Suprapubic skin (tissue), 4 donors: ENCODE results near the gene SBDS. TPM values are rescaled to one million over a fixed set of nuclear protein-coding genes. Genes with fewer than 3 reads are reported as not detected.
"Not testable (repeated sequence)": the region's sequence is repeated elsewhere in the genome, so short reads cannot be mapped to it uniquely, and the experiment has no call there.

Experiments used
- DNase-seq, 2 donors: peaks; one replicate each; pipeline ENCODE4 v3.0.0-alpha.2; 2019; ENCODE audit warnings: low spot score in 2 of 2
- H3K27ac ChIP-seq: fragments of 200-600 bp; sonication (generic); one replicate; pipeline ENCODE4 v1.5.1; 2019
- H3K27me3 ChIP-seq: fragments of 200-600 bp; sonication (generic); one replicate; pipeline ENCODE4 v1.5.1; 2019
- H3K36me3 ChIP-seq: fragments of 200-600 bp; sonication (generic); one replicate; pipeline ENCODE4 v1.5.1; 2019
- H3K4me1 ChIP-seq: fragments of 200-600 bp; sonication (generic); one replicate; pipeline ENCODE4 v1.5.1; 2019
- H3K4me3 ChIP-seq: fragments of 200-600 bp; sonication (generic); one replicate; pipeline ENCODE4 v1.5.1; 2019; ENCODE audit warnings: mild to moderate bottlenecking
- H3K9me3 ChIP-seq: fragments of 200-600 bp; sonication (generic); one replicate; pipeline ENCODE4 v1.5.1; 2019
- CTCF ChIP-seq, 2 donors: fragments of 200-600 bp in 1 of 2; fragments of 450-650 bp in 1 of 2; sonication (generic) in 1 of 2; IDR thresholded peaks; one replicate each; pipeline ENCODE4 v1.5.1; 2016 to 2019; ENCODE audit warnings: antibody characterized with exemption in 2 of 2, mild to moderate bottlenecking in 1 of 2, moderate library complexity in 1 of 2
- EP300 ChIP-seq: sonication (generic); formaldehyde crosslinking; IDR thresholded peaks from one replicate; pipeline ENCODE4 v1.6.1; 2017; ENCODE audit warnings: antibody characterized with exemption
- POLR2A ChIP-seq, 2 donors: fragments of 450-650 bp; IDR thresholded peaks; one replicate each; pipeline ENCODE4 v1.6.1; 2017; ENCODE audit warnings: antibody characterized with exemption in 2 of 2, mild to moderate bottlenecking in 2 of 2, moderate library complexity in 2 of 2
- POLR2AphosphoS5 ChIP-seq, 3 donors: sonication (generic); formaldehyde crosslinking; IDR thresholded peaks; one replicate each; pipeline ENCODE4 v1.6.1; 2017; ENCODE audit warnings: antibody characterized with exemption in 3 of 3
- WGBS: methylation state at CpG from one replicate; pipeline ENCODE4 v1.1.5; 2018; 5-methylcytosine and 5-hydroxymethylcytosine counted together
- total RNA-seq, 4 donors: library from RNA; depleted of rRNA; stranded (reverse); fragments of >200 nt; gene quantifications; one replicate each; pipeline ENCODE4 v1.1.0, GENCODE V29; 2016

SBDS gene
- 10 to 100 TPM; 68.4 to 98.9 (median 85.0) TPM for total RNA-seq

GRCh38 chr7:66995050-66995776 is at the start of gene SBDS:
TSS of gene SBDS (minus strand) at chr7:66995586. CDS start at chr7:66995417, 169 bp downstream.
- H3K9me3 ChIP-seq, H3K27me3 ChIP-seq: not testable (repeated sequence)
- peak; percentile 96 for DNase-seq
- WGBS = under 1% methylated on average over 33 of the region's 59 CpGs
- peak; percentile 26 to 61 (median 60) for TF ChIP-seq POLR2AphosphoS5 (IDR thresholded peaks at IDR 0.05)
- TF ChIP-seq POLR2A (IDR thresholded peaks at IDR 0.05) = peak; percentile 96 to 99
- H3K4me1 ChIP-seq = peaks cover 26% of the 10 kb centered on the region
- peak within 1 kb of the TSS; percentile 100 for H3K27ac ChIP-seq
- peaks cover 35% of the 10 kb centered on the region for H3K36me3 ChIP-seq
- peak within 1 kb of the TSS; percentile 93 for H3K4me3 ChIP-seq

GRCh38 chr7:67043559-67043930 is 48.2 kb upstream of the SBDS start:
- H3K9me3 ChIP-seq, H3K36me3 ChIP-seq, H3K4me3 ChIP-seq, H3K27me3 ChIP-seq, DNase-seq, H3K27ac ChIP-seq: not testable (repeated sequence)
- peaks cover 13% of the 10 kb centered on the region for H3K4me1 ChIP-seq
- 70% methylated on average over 4 of the region's 4 CpGs for WGBS

- not testable (repeated sequence) for DNase-seq, H3K36me3 ChIP-seq, H3K9me3 ChIP-seq, H3K27ac ChIP-seq, H3K27me3 ChIP-seq, H3K4me3 ChIP-seq
- H3K4me1 ChIP-seq = peaks cover 13% of the 10 kb centered on the region
- 74% methylated on average over 5 of the region's 5 CpGs for WGBS
These were observed 47.6 kb upstream of the SBDS start for GRCh38 chr7:67042781-67043558.

GRCh38 chr7:67040832-67041231 is 45.4 kb upstream of the SBDS start:
- not testable (repeated sequence) for DNase-seq, H3K9me3 ChIP-seq, H3K36me3 ChIP-seq, H3K27ac ChIP-seq, H3K4me3 ChIP-seq, H3K27me3 ChIP-seq
- WGBS = 57% methylated on average over 2 of the region's 2 CpGs
- peaks cover 13% of the 10 kb centered on the region for H3K4me1 ChIP-seq

GRCh38 chr7:67036432-67037395 is 41.3 kb upstream of the SBDS start:
- H3K36me3 ChIP-seq = peaks cover 23% of the 10 kb centered on the region
- not testable (repeated sequence) for H3K27me3 ChIP-seq, H3K9me3 ChIP-seq, H3K4me3 ChIP-seq, DNase-seq, H3K4me1 ChIP-seq, H3K27ac ChIP-seq
- whole genome bisulfite sequencing = 75% methylated on average over 8 of the region's 10 CpGs

- H3K4me1 ChIP-seq = no peaks in the 10 kb centered on the region
- WGBS = 91% methylated on average over 5 of the region's 5 CpGs
- no peak overlapping the region for H3K4me3 ChIP-seq
- peaks cover 33% of the 10 kb centered on the region for H3K36me3 ChIP-seq
- no peaks in the 10 kb centered on the region for H3K9me3 ChIP-seq
- H3K27me3 ChIP-seq = no peaks in the 10 kb centered on the region
- no peak overlapping the region for H3K27ac ChIP-seq
- TF ChIP-seq POLR2A (IDR thresholded peaks at IDR 0.05) (no peak), EP300 (no peak), CTCF (IDR thresholded peaks at IDR 0.05) (no peak), POLR2AphosphoS5 (IDR thresholded peaks at IDR 0.05) (no peak)
- DNase-seq = no peak
These were observed 37.9 kb upstream of the SBDS start for GRCh38 chr7:67033251-67033650.

GRCh38 chr7:67031685-67032084 is 36.3 kb upstream of the SBDS start:
- H3K36me3 ChIP-seq = peaks cover 35% of the 10 kb centered on the region
- not testable (repeated sequence) for H3K27me3 ChIP-seq, H3K9me3 ChIP-seq, H3K4me1 ChIP-seq, H3K4me3 ChIP-seq, DNase-seq, H3K27ac ChIP-seq
- 94% methylated on average over 2 of the region's 2 CpGs for WGBS

GRCh38 chr7:67025459-67025858 is 30.1 kb upstream of the SBDS start:
- not testable (repeated sequence) for H3K27me3 ChIP-seq, DNase-seq, H3K4me1 ChIP-seq, H3K4me3 ChIP-seq, H3K9me3 ChIP-seq, H3K27ac ChIP-seq
- H3K36me3 ChIP-seq = peaks cover 34% of the 10 kb centered on the region
- 63% methylated on average over 1 of the region's 1 CpG for WGBS
